Endothelial cell (in vitro differentiated cells): ENCODE data around the gene NEMF. TPM values are rescaled to one million over a fixed set of nuclear protein-coding genes. Genes with fewer than 3 reads are reported as not detected.
A peak's percentile ranks its signal among the peaks of the same experiment; 100 is the strongest.

Experiments used
- DNase-seq: peaks from one replicate; pipeline ENCODE4 v3.0.0; 2021; ENCODE audit warnings: low spot score
- H3K27ac Mint-ChIP-seq: one replicate; pipeline ENCODE4 v1.8.0; 2021; ENCODE audit warnings: mixed read lengths, inconsistent platforms; ENCODE audit not compliant: unreplicated experiment
- H3K27me3 Mint-ChIP-seq: one replicate; pipeline ENCODE4 v1.8.0; 2021; ENCODE audit warnings: mild to moderate bottlenecking, moderate library complexity, mixed read lengths, inconsistent platforms; ENCODE audit not compliant: unreplicated experiment
- H3K36me3 Mint-ChIP-seq: one replicate; pipeline ENCODE4 v1.8.0; 2021; ENCODE audit warnings: mild to moderate bottlenecking, low read depth, mixed read lengths, inconsistent platforms; ENCODE audit not compliant: unreplicated experiment
- H3K4me1 Mint-ChIP-seq: one replicate; pipeline ENCODE4 v1.8.0; 2021; ENCODE audit warnings: mild to moderate bottlenecking, mixed read lengths, inconsistent platforms; ENCODE audit not compliant: unreplicated experiment
- H3K4me3 Mint-ChIP-seq: one replicate; pipeline ENCODE4 v1.8.0; 2021; ENCODE audit warnings: mild to moderate bottlenecking, mixed read lengths, inconsistent platforms; ENCODE audit not compliant: unreplicated experiment
- H3K9me3 Mint-ChIP-seq: one replicate; pipeline ENCODE4 v1.8.0; 2021; ENCODE audit warnings: mixed read lengths, inconsistent platforms; ENCODE audit not compliant: unreplicated experiment
- total RNA-seq: library from RNA; stranded (reverse); fragmentation: NEBNext Ultra II Directional; extraction: Animal tissue kit (Norgen Biotek cat#: 25700); gene quantifications from one replicate; pipeline ENCODE4 v1.2.1, GENCODE V29; 2021; ENCODE audit not compliant: unreplicated experiment
- TF ChIP-seq, protein P1 (sequence below): fragments of 200-600 bp; sonication (generic); IDR thresholded peaks from one replicate; pipeline ENCODE4 v1.5.0; 2021; ENCODE audit warnings: antibody characterized with exemption; ENCODE audit not compliant: unreplicated experiment

NEMF gene
- total RNA-seq, 1 donor from 2014 or later, result 55.5 TPM

DNA sequence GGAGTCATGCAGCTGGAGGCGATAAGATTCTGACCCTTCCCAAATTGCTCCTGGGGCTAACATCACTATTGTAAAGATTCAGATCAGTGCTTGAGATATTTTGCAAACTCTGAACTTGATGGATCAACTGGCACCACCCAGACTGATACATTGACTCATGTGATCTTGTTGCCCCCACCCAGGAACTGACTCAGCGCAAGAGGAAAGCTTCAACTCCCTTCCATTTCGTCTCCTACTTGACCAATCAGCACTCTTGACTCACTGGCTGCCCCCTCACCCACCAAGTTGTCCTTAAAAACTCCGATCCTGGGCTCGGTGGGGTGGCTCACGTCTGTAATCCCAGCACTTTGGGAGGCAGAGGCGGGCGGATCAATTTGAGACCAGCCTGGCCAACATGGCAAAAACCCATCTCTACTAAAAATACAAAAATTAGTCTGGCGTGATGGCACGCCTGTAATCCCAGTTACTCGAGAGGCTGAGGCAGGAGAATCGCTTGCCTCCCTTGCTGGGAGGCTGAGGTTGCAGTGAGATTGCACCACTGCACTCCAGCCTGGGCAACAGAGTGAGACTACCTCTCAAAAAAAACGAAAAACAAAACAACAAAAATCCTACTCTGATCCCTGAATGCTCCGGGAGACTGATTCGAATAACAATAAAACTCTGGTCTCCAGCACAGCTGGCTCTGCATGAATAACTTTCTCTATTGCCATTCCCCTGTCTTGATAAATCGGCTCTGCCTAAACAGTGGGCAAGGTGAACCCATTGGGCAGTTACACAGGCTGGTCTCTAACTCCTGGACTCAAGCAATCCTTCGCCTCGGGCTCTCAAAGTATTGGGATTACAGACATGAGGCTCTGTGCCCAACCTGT, 30.5 kb upstream of the NEMF start:
- Mint-ChIP-seq H3K36me3 (peaks cover 4% of the 10 kb centered on the region), H3K4me3 (no peak overlapping the region), H3K9me3 (no peaks in the 10 kb centered on the region), H3K27ac (no peak overlapping the region), H3K4me1 (peaks cover 9% of the 10 kb centered on the region), H3K27me3 (peaks cover 4% of the 10 kb centered on the region)
- DNase-seq, result no peak
- TF ChIP-seq, protein P1, sequence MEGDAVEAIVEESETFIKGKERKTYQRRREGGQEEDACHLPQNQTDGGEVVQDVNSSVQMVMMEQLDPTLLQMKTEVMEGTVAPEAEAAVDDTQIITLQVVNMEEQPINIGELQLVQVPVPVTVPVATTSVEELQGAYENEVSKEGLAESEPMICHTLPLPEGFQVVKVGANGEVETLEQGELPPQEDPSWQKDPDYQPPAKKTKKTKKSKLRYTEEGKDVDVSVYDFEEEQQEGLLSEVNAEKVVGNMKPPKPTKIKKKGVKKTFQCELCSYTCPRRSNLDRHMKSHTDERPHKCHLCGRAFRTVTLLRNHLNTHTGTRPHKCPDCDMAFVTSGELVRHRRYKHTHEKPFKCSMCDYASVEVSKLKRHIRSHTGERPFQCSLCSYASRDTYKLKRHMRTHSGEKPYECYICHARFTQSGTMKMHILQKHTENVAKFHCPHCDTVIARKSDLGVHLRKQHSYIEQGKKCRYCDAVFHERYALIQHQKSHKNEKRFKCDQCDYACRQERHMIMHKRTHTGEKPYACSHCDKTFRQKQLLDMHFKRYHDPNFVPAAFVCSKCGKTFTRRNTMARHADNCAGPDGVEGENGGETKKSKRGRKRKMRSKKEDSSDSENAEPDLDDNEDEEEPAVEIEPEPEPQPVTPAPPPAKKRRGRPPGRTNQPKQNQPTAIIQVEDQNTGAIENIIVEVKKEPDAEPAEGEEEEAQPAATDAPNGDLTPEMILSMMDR, result no peak

DNA sequence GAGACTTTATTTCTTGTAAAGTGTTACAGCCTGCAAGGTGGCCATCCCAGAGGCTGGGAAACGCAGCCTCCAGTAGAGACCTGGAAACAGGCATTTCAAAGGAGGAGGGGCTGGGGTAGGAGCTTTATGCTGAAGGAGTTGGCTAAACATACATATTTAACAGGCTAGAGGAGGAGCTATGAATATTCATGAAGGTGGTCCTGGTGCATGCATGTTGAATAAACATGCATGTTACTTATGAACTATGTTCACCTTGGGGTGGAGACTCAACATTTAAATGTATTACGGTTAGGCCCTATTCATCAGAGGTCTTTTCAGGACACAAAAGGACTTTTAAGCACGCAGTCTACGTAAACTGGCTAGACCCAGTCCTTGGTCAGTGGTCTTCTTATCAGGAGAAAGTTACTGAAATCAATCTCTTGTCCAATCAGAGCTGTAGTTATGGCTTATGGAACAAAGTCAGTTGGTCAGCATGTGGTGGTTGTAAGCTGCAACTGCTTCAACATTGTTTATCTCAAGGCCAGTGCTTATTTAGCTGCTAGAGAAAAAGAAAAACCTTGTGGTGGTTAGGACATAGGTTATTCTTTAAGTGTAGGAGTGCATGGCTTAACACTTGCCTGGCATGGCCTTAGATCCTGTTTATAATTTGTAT, 28.9 kb upstream of the NEMF start:
- DNase-seq, result no peak
- Mint-ChIP-seq H3K4me1 (peaks cover 9% of the 10 kb centered on the region), H3K9me3 (no peaks in the 10 kb centered on the region), H3K27me3 (peaks cover 4% of the 10 kb centered on the region), H3K36me3 (peaks cover 4% of the 10 kb centered on the region), H3K27ac (no peak overlapping the region), H3K4me3 (no peak overlapping the region)
- TF ChIP-seq, protein P1, result no peak

DNA sequence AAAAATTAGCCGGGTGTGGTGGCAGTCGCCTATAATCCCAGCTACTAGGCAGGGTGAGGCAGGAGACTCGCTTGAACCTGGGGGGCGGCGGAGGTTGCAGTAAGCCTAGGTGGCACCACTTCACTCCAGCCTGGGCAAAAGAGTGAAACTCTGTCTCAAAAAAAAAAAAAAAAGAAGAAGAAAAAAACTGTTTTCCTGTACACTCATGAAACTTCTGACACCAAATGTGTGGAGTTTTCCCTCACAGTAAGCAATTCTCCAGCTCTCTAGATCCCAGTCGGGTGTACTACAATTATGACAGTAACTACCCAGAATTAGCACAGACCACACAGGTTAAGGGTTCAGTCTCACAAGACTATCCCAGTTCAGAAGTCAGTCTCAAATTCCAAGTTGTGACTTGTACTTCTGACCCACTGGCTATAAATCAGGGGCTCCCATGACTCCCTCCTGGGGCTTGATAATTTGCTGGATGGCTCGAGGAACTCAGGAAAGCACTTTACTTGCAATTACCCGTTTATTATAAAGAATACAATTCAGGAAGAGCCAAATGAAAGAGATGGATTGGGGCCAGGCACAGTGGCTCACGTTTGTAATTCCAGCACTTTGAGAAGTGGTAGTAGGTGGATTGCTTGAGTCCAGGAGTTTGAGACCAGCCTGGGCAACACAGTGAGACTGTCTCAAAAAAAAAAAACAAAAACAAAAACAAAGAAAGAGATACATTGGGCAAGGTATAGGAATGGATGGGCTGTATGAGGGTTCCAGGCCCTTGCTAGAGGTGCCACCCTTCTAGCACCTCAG, 27.9 kb upstream of the NEMF start:
- Mint-ChIP-seq H3K27me3 (peaks cover 4% of the 10 kb centered on the region), H3K27ac (no peak overlapping the region), H3K9me3 (no peaks in the 10 kb centered on the region), H3K4me3 (no peak overlapping the region), H3K36me3 (peaks cover 4% of the 10 kb centered on the region), H3K4me1 (peaks cover 9% of the 10 kb centered on the region)
- TF ChIP-seq, protein P1, result no peak
- no peak for DNase-seq

DNA sequence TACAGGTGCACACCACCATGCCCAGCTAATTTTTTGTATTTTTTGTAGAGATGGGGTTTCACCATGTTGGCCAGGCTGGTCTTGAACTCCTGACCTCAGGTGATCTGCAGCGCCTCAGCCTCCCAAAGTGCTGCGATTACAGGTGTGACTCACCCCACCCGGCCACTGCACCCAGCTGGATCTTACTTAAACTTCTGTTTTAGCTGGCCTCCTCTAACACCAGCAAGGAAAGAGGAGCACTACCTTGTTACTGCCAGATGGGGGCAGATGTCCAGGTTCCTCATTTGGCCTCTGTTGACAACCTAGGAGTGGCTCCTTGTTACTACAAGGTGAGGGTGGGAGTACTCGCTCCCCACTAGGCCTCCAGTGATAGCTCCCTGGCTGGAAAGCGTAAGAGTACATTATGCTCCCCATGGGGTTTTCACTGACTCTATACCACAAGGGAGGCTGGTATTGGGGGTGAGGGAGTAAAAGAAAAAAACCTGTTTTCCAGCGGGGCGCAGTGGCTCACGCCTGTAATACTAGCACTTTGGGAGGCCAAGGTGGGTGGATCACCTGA, 27.1 kb upstream of the NEMF start:
- peaks cover 4% of the 10 kb centered on the region for H3K27me3 Mint-ChIP-seq
- DNase-seq, result peak; percentile 48
- H3K27ac Mint-ChIP-seq, result no peak overlapping the region
- peaks cover 4% of the 10 kb centered on the region for H3K36me3 Mint-ChIP-seq
- no peak overlapping the region for H3K4me3 Mint-ChIP-seq
- peaks cover 6% of the 10 kb centered on the region for H3K4me1 Mint-ChIP-seq
- TF ChIP-seq, protein P1, result peak; percentile 72
- no peaks in the 10 kb centered on the region for H3K9me3 Mint-ChIP-seq
